Measurements from ENCODE around the gene RCAN1.

GRCh38 chr21:34548781-34549376, 66.0 kb downstream of the RCAN1 start:
- TF ChIP-seq CTCF (conservative IDR thresholded peaks at IDR 0.05; ENCODE audit: low read depth, low read length) = no peak
- no peak for TF ChIP-seq EZH2 (IDR thresholded peaks at IDR 0.05; ENCODE audit: borderline replicate concordance, low read depth, low read length, poor library complexity, severe bottlenecking)
